DMS 273 treated with DMSO at 0.1 percent for 48 hours (cell line): ENCODE data around the gene UCHL1.

Experiments
- DNase-seq: peaks from one replicate; lab custom pipeline; 2025; lab: John Stamatoyannopoulos, UW

The UCHL1 gene

GRCh38 chr4:41256740-41257256 lies at the start of gene UCHL1:
UCHL1 (plus strand) TSS chr4:41256928; CDS start chr4:41256977, 49 bp downstream.
- peak; percentile 76 for DNase-seq

DNA sequence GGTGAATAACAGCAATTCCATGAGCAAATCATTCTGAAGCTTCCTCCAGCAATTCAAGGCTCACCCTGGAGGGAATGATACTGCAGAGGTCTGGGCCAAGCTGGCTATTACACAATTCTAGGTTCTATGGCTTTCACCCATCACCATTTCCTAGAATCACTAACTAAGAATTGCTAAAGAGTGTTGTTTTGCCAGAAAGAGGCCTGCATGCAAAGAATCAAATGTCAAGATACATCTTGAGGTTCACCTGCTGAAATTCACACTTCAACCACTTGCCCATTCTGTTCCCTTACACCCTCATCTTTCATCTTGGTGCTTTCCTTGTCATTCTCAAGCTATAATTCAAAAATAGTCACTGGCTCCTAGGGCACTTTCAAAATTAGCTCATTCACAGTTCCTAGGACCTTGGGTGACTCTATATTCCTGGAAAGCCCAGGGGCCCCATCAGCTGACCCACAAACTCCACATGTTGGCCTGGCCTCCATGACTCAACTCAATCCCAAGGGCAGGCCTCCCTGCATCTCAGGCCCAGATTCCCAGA lies 49.4 kb upstream of the UCHL1 start:
- DNase-seq, result no peak

DNA sequence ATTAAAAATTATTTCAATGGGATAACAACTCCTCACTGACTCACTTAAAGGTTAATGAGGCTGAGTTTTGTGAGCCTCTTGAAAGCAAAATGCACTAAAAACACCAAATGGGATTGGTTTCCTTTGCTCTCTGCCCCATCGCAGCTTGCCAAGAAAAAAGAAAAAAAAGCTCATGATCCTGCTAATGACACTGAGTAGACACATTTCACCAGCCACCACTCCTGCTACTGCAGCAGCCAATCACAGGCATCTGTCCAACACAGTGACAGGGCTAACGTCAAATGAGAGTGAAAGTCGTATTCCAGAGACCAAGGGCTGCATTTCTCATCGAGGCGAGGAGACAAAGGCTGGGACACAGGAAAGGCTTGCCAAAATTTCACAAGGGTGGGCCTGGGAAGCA lies 47.5 kb upstream of the UCHL1 start:
- DNase-seq, result no peak

DNA sequence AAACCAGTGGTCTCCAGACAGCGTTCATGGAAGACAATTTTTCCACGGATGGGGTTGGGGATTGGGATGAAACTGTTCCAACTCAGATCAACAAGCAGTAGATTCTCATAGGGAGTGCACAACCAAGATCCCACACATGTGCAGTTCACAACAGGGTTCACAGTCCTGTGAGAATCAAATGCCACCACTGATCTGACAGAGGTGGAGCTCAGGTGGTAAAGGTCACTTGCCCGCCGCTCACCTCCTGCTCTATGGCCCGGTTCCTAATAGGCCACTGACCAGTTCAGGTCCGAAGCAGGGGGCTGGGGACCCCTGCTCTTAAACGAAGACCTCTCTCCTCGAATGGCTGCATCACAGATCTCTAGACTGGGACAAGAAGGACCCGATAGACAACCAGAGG lies 46.8 kb upstream of the UCHL1 start:
- DNase-seq, result no peak

DNA sequence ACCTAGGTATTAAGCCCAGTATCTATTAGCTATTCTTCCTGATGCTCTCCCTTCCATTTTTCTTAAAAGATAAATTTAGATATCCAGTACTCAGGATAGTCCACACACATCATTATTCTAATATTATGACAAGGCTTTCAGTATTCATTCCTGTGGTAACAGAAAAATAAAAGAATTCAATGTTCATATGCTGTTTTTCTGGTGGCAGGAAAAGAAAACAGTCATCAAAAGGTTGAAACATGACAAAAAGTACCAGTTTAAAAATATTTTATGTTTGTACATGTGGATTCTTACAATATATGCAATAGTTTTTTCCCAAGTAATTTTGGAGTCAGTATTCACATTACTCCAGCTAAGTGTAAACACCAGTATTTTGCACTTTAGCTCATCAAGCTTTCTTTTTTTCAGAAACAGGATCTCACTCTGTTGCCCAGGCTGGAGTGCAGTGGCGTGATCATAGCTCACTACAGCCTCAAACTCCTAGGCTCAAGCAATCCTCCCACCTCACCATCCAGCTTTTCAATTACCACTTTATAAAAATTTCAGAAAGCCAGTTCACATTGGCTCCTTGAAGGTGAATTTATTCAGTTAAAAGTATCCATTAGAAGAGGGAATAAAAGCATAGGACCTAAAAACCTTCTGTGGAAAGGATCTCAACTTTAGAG lies 44.6 kb upstream of the UCHL1 start:
- DNase-seq, result no peak

GRCh38 chr4:41212616-41213203 lies 44.0 kb upstream of the UCHL1 start:
- DNase-seq, result no peak

DNA sequence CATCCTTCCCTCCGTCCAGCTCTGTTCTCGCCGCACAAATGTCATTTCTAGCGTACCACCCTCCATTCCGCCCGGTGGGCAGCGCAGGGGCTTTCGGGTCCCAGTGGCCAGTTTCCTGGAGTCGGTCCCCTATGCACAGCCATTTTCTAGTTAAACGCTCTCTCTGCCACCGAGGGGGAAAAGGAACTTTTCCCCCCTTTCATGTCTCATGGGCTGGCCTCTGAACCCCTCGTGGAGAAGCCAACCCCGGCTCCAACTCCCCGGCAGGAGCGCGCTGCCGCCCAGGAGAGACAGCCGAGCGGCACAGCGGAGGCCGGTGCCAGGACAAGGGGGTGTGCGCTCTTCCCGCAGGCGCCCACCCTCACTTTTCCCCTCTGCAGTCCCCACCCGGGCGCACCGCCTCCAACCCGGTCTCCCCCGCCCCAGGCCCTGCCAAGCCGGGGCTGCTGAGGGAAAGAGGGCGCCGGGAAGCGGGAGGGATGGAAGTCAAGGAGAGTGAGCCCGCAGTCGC lies 43.0 kb upstream of the UCHL1 start:
- no peak for DNase-seq

GRCh38 chr4:41214136-41214824 lies 42.4 kb upstream of the UCHL1 start, which contains the start of gene APBB2:
APBB2 (minus strand) TSS chr4:41214542; CDS start chr4:41033254, 181,288 bp downstream.
- DNase-seq, result peak; percentile 84

- no peak for DNase-seq
Measured at GRCh38 chr4:41214825-41215146, 41.9 kb upstream of the UCHL1 start.

- no peak for DNase-seq
Measured at GRCh38 chr4:41215155-41215554, 41.6 kb upstream of the UCHL1 start.

GRCh38 chr4:41215969-41216293 lies 40.8 kb upstream of the UCHL1 start:
- DNase-seq, result no peak

DNA sequence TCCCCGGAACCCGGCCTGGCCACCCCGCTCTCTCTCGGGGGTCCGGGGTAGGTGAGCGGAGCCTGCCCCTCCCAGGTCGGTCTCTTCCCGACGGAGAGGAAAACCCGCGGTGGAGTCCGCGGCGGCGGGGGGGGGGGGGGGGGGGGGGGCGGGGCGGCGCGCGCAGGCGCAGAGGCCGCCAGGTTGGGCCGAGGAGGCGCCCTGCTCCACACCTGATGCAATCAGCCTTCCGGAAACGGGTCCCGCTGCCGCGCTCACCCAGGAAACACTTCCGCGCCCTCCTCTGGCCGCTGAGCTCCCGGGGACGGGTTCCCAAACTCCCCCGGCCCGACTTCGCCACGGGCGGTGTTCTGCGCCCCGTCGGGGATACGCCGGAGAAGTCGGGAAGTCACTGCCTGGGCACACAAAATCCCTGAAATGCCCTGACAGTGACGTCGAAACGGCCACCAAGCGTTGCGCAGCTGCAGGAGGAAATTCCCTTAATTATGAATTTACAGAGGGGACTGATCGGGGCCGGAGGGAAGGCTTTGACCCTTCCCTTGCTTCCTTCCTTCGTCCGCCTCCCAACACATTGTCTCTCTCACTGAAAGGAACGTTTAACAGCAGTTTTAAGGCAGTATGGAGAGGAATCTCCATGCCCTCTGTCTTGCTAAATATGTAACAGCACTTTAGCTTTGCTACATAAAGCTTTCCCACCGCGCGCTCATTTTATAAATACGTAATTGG lies 40.3 kb upstream of the UCHL1 start:
- peak; percentile 55 for DNase-seq

DNA sequence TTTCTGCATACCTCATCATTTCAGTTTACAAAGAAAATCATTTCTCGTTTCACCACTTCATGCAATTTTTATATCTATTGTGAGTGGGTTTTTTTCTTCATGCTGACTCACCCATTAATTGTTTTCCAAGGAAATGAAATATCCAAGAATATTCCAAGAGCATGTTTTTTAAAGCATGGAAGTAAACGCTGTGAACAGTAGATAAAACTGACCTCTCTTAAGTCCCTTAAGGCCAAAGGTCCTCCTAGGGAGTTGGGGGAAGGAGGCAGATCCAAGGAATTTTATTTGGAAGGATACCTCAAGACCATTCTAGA lies 39.8 kb upstream of the UCHL1 start:
- no peak for DNase-seq

DNA sequence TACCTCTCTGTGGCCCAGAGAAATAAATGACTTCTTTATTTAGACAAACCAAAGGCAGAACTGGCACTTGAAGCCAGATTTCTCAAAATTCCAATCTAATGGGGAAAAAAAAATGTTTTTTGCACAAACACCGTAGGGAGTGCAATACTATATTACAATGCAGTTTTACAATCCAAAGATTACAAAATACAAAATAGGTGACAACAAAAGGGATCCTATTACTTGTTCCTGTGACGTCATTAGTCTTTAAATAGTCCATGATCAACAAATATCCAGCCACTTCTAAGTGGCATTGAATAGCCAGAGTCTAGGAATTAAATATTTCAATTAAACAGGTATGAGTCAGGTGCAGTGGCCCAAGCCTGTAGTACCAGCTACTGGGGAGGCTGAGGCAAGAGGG lies 39.4 kb upstream of the UCHL1 start:
- DNase-seq, result no peak

DNA sequence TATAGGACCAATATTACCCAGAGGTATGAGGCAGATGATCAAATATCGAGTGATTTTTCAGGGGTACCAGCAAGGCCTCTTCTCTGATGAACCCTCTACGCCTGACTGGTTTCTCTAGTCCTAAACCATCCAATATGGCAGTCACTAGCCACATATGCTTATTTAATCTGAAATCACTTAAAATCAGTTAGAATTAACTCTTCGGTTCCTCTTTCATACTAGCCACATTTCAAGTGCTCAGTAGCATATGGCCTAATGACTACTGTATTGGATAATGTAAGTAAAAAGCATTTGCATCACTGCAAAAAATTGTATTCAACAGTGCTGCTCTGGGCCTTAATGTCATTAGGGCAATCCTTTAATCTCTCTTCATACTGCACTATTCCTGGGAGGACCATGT lies 38.0 kb upstream of the UCHL1 start:
- DNase-seq, result no peak

DNA sequence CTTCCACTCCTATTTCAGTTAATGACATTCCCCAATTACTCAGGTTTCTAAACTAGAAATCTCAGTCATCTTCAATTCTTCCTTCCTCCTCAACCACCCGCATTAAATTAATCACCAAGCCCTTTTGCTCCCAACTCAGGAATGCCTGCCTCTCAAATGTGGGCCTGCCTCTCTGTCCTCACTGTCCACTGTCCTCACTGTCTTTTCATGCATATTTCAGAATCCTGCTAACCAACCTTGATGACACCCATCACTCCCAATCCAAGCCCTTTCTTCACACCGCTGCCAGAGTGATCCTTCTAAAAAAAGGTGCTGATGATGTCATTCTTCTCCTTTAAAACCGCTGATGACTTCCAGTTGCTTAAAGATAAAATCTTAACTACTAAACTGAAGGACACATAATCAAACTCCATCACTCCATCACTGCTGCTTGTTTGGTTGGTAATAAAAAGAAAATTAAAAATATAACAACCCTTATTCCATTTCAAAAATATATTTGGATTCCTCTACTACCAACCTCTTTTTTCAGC lies 37.2 kb upstream of the UCHL1 start:
- no peak for DNase-seq

GRCh38 chr4:41221850-41222645 lies 34.7 kb upstream of the UCHL1 start:
- DNase-seq, result no peak

GRCh38 chr4:41227902-41228301 lies 28.8 kb upstream of the UCHL1 start:
- no peak for DNase-seq

DNA sequence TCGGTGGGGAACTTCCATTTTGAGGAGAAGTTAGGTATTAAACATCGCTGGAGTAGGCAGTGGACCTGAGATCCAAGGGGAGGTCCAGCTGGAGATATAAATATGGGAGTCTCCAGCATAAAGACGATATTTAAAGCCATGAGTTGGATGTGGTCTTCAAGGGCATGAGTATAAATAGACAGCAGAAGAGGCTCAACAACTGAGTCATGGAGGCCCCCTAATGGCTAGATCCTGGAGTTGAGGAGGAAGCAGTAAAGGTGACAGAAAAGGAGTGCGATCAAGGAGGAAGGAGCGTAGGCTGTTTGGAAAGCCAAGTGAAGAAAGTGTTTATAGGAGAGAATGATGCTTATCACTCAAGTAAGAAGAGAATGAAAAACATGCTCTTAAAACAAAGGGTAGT lies 24.3 kb upstream of the UCHL1 start:
- no peak for DNase-seq

GRCh38 chr4:41232856-41233255 lies 23.9 kb upstream of the UCHL1 start:
- DNase-seq, result no peak

DNA sequence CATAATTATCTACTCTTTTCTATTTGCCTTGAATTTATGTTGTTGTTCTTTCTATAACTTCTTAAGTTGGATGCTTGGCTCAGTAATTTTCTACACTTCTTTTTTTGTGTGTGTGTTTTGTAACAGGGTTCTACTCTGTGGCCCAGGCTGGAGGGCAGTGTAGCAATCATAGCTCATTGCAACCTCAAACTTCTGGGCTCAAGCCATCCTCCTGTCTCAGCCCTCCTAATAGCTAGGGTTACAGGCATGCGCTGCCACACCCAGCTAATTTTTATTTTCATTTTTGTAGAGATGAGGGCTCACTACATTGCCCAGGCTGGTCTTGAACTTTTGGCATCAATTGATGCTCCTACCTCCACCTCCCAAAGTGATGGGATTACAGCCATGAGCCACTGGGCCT lies 20.7 kb upstream of the UCHL1 start:
- DNase-seq, result no peak
